ENCODE results near the gene CCDC91. TPM values are rescaled to one million over a fixed set of nuclear protein-coding genes. Genes with fewer than 3 reads are reported as not detected.
"Not testable (repeated sequence)": the region's sequence is repeated elsewhere in the genome, so short reads cannot be mapped to it uniquely, and the experiment has no call there.

CCDC91 gene
- total and polyA plus RNA-seq, 11 donors: 24.9 to 62.1 (median 51.8) TPM

DNA sequence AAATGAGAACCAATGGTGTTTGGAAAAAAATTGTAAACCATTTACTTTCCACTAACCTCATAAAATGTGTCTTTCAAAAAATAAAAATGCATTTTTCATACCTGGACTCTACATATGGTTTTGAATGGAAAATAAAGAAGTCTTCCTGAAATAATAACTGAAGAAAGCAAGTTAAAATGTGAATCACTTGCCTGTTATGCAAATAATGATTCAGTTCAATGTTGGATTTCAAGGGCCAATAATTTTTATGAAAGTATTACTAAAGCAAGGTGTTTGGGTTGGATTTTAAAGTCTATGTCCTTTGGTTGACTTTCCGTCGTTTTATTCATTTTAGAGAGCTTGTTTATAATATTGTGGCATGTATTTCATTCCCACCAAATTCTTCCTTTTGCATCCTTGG is 138.7 kb downstream of the CCDC91 start:
- Histone ChIP-seq H3K4me3 (no peak overlapping the region), H3K27me3 (no peaks in the 10 kb centered on the region), H3K27ac (no peak overlapping the region), H3K9me3 (peaks cover 0 to 13% (median 0%) of the 10 kb centered on the region in 12 donors), H3K36me3 (no peaks in the 10 kb centered on the region), H3K4me1 (peaks cover 0 to 14% (median 0%) of the 10 kb centered on the region in 12 donors)
- ATAC-seq (no peak), DNase-seq (no peak)
- 92 to 99% (median 98%) methylated on average over 2 of the region's 2 CpGs for WGBS, 4 donors
- intact Hi-C loops (cut with DNase I): no loop called here
- TF ChIP-seq, protein P1, sequence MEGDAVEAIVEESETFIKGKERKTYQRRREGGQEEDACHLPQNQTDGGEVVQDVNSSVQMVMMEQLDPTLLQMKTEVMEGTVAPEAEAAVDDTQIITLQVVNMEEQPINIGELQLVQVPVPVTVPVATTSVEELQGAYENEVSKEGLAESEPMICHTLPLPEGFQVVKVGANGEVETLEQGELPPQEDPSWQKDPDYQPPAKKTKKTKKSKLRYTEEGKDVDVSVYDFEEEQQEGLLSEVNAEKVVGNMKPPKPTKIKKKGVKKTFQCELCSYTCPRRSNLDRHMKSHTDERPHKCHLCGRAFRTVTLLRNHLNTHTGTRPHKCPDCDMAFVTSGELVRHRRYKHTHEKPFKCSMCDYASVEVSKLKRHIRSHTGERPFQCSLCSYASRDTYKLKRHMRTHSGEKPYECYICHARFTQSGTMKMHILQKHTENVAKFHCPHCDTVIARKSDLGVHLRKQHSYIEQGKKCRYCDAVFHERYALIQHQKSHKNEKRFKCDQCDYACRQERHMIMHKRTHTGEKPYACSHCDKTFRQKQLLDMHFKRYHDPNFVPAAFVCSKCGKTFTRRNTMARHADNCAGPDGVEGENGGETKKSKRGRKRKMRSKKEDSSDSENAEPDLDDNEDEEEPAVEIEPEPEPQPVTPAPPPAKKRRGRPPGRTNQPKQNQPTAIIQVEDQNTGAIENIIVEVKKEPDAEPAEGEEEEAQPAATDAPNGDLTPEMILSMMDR (IDR thresholded peaks at IDR 0.05): no peak
- no peak for TF ChIP-seq POLR2A (IDR thresholded peaks at IDR 0.05)

- H3K9me3 ChIP-seq: peaks cover 0 to 13% (median 0%) of the 10 kb centered on the region in 12 donors
- ATAC-seq; H3K27ac ChIP-seq; H3K27me3 ChIP-seq; DNase-seq; intact Hi-C loops (cut with DNase I); H3K4me3 ChIP-seq; H3K36me3 ChIP-seq: not testable (repeated sequence)
- H3K4me1 ChIP-seq: peaks cover 0 to 14% (median 0%) of the 10 kb centered on the region in 12 donors
- WGBS, 4 donors: 97 to 100% (median 99%) methylated on average over 2 of the region's 2 CpGs
Measured at GRCh38 chr12:28329727-28330126, 139.5 kb downstream of the CCDC91 start.

DNA sequence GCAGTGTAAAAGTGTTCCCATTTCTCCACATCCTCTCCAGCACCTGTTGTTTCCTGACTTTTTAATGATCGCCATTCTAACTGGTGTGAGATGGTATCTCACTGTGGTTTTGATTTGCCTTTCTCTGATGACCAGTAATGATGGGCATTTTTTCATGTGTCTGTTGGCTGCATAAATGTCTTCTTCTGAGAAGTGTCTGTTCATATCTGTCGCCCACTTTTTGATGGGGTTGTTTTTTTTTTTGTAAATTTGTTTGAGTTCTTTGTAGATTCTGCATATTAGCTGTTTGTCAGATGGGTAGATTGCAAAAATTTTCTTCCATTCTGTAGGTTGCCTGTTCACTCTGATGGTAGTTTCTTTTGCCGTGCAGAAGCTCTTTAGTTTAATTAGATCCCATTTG is 140.0 kb downstream of the CCDC91 start:
- ATAC-seq; DNase-seq; H3K4me3 ChIP-seq; H3K27me3 ChIP-seq; intact Hi-C loops (cut with DNase I); H3K36me3 ChIP-seq; H3K27ac ChIP-seq: not testable (repeated sequence)
- Histone ChIP-seq H3K9me3 (peaks cover 0 to 13% (median 0%) of the 10 kb centered on the region in 12 donors), H3K4me1 (peaks cover 0 to 14% (median 0%) of the 10 kb centered on the region in 12 donors)
- WGBS, 4 donors: 84 to 96% (median 95%) methylated on average over 3 of the region's 3 CpGs

DNA sequence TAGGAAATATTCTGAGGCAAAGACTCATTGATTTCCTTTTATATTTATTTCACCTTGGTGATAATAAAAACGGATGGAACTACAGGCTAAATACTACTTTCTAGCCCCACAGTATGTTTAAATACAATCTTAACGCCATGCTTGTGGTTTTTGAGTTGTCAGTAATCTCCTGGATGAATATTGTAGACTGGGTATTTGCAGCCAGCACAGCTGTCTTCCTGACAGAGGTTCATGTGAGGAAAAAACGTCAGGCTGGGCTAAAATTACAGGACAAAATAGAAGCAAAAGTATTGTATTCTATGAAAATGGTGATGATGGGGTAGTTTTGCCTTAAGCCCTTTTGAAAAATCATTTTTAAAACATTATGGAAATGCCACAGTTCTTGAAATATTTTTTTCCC is 140.9 kb downstream of the CCDC91 start:
- peaks cover 0 to 14% (median 0%) of the 10 kb centered on the region in 12 donors for H3K4me1 ChIP-seq
- 50 to 60% (median 52%) methylated on average over 3 of the region's 3 CpGs for WGBS, 4 donors
- DNase-seq (no peak), ATAC-seq (peak in 1 of 4 donors; percentile 42)
- no peaks in the 10 kb centered on the region for H3K36me3 ChIP-seq
- TF ChIP-seq, protein P1 (IDR thresholded peaks at IDR 0.05): no peak
- no peak for TF ChIP-seq POLR2A (IDR thresholded peaks at IDR 0.05)
- no peak overlapping the region for H3K27ac ChIP-seq
- H3K4me3 ChIP-seq: no peak overlapping the region
- intact Hi-C loops (cut with DNase I): no loop called here
- no peaks in the 10 kb centered on the region for H3K27me3 ChIP-seq
- H3K9me3 ChIP-seq: peaks cover 0 to 13% (median 0%) of the 10 kb centered on the region in 12 donors

DNA sequence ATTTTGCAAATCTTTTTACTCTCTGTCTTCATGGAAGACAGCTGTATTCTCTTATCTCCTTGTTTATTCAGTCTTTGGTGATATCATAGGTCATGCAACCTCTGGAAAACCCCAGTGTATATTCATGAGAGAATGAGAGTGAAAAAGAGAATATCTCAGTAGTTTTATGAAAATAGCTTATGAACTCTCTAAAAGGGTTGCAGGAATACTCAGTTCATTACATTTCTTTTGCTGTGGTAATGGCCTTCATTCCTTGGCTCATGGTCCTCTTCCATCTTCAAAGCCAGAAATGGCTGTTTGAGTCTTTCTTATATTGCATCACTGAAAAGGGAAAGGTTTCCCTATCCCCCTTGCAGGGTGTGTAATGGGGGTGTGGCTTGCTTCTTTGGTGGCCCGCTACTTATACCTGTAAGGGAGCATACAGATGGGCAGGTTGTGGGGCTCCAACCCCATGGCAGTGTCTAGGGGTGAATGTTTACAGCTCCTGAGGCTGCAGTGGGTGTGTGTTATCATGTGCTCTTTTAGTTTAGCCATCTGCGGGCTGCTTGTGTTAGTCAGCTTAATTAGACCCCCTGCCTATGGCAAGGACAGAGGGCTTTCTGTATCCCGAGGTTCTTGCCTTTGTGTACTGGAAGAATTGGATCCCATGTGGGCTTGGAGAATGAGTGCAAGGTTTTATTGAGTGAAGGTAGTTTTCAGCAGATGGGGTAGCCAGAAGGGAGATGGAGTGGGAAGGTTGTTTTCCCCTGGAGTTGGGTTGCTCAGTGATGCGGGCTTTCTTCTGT is 150.2 kb downstream of the CCDC91 start:
- 70 to 81% (median 75%) methylated on average over 4 of the region's 4 CpGs for WGBS, 4 donors
- Histone ChIP-seq H3K27me3 (no peaks in the 10 kb centered on the region), H3K36me3 (no peaks in the 10 kb centered on the region), H3K4me3 (no peak overlapping the region), H3K4me1 (peaks cover 0 to 5% (median 0%) of the 10 kb centered on the region in 12 donors), H3K9me3 (no peaks in the 10 kb centered on the region), H3K27ac (peak overlapping the region in 1 of 12 donors; percentile 9)
- DNase-seq: peak in 1 of 5 donors; percentile 24
- TF ChIP-seq, protein P1 (IDR thresholded peaks at IDR 0.05): no peak
- no peak for TF ChIP-seq POLR2A (IDR thresholded peaks at IDR 0.05)
- intact Hi-C loops (cut with DNase I): no loop called here
- peak in 2 of 4 donors; percentile 20 to 57 for ATAC-seq
